Colonic mucosa (tissue), 4 donors: ENCODE results near the gene CADM1. TPM values are rescaled to one million over a fixed set of nuclear protein-coding genes. Genes with fewer than 3 reads are reported as not detected.

ENCODE experiments used
- DNase-seq: peaks from one replicate; pipeline ENCODE4 v3.0.0-alpha.2; 2020
- H3K27ac ChIP-seq: fragments of 200-600 bp; one replicate; pipeline ENCODE4 v1.8.0; 2021
- H3K27me3 ChIP-seq: fragments of 200-600 bp; one replicate; pipeline ENCODE4 v1.8.0; 2021
- H3K36me3 ChIP-seq: fragments of 200-600 bp; one replicate; pipeline ENCODE4 v1.8.0; 2021
- H3K4me1 ChIP-seq: fragments of 200-600 bp; one replicate; pipeline ENCODE4 v1.8.0; 2021; ENCODE audit warnings: mild to moderate bottlenecking
- H3K4me3 ChIP-seq: fragments of 200-600 bp; one replicate; pipeline ENCODE4 v1.8.0; 2021
- H3K9ac ChIP-seq, 2 donors: one replicate each; pipeline ENCODE4 v1.7.0; 2013; ENCODE audit warnings: control low read depth in 2 of 2, low read depth in 2 of 2, low read length in 2 of 2
- H3K9me3 ChIP-seq: fragments of 200-600 bp; one replicate; pipeline ENCODE4 v1.8.0; 2021
- intact Hi-C: fragments of 100-400 bp; cut with DNase I; formaldehyde crosslinking; loops from one replicate; pipeline ENCODE4 v1.14.1; 2022
- total RNA-seq, 2 donors: library from RNA; stranded (reverse); fragmentation: NEBNext Ultra II Directional in 1 of 2; extraction: Animal tissue kit (Norgen Biotek cat#: 25700) in 1 of 2; gene quantifications; one replicate each; pipeline ENCODE4 v1.2.1, GENCODE V29; 2021
- TF ChIP-seq, protein P1 (sequence below): fragments of 200-600 bp; IDR thresholded peaks from one replicate; pipeline ENCODE4 v1.8.0; 2022; ENCODE audit warnings: antibody characterized with exemption, mild to moderate bottlenecking
- donor health status: healthy.
- donor health status: DM: no; HTN: no; CAD: no.
- donor health status: DM: no; HTN: no; CAD: no.

The CADM1 gene
- total RNA-seq, 2 donors from 2014 or later, result 5.2 to 6.4 TPM

DNA sequence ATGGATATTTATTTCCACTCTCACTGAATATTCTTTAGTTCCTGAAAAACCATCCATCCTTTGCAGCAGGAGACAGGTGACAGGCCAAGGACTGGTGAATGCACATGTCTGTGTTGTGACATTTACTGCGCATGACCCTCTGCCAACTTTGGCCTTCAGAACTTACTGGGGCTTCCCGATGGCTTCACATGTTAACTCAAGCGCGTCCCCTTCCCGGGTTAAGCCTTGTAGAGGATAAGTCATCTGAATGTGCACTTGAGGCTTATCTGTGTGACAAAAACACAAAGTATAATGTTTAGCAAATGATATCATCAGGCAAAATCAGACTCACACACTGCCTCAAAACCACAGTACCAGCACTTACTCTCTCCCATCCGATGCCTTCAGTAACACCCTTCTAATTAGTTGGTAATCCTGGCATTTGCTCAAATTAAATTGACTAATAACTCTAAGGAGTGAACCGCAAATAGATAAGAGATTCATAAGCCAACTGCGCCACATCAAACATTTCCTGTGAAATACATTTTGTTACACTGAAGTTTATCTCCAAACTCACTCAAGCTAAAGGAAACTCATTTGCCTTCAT, 286.4 kb downstream of the CADM1 start:
- no peaks in the 10 kb centered on the region for H3K9me3 ChIP-seq
- H3K9ac ChIP-seq, result no peak overlapping the region
- intact Hi-C loops, result no loop called here
- H3K4me3 ChIP-seq, result no peak overlapping the region
- TF ChIP-seq, protein P1, sequence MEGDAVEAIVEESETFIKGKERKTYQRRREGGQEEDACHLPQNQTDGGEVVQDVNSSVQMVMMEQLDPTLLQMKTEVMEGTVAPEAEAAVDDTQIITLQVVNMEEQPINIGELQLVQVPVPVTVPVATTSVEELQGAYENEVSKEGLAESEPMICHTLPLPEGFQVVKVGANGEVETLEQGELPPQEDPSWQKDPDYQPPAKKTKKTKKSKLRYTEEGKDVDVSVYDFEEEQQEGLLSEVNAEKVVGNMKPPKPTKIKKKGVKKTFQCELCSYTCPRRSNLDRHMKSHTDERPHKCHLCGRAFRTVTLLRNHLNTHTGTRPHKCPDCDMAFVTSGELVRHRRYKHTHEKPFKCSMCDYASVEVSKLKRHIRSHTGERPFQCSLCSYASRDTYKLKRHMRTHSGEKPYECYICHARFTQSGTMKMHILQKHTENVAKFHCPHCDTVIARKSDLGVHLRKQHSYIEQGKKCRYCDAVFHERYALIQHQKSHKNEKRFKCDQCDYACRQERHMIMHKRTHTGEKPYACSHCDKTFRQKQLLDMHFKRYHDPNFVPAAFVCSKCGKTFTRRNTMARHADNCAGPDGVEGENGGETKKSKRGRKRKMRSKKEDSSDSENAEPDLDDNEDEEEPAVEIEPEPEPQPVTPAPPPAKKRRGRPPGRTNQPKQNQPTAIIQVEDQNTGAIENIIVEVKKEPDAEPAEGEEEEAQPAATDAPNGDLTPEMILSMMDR, result no peak
- H3K4me1 ChIP-seq, result no peaks in the 10 kb centered on the region
- H3K27me3 ChIP-seq, result no peaks in the 10 kb centered on the region
- no peak for DNase-seq
- no peak overlapping the region for H3K27ac ChIP-seq
- H3K36me3 ChIP-seq, result no peaks in the 10 kb centered on the region

DNA sequence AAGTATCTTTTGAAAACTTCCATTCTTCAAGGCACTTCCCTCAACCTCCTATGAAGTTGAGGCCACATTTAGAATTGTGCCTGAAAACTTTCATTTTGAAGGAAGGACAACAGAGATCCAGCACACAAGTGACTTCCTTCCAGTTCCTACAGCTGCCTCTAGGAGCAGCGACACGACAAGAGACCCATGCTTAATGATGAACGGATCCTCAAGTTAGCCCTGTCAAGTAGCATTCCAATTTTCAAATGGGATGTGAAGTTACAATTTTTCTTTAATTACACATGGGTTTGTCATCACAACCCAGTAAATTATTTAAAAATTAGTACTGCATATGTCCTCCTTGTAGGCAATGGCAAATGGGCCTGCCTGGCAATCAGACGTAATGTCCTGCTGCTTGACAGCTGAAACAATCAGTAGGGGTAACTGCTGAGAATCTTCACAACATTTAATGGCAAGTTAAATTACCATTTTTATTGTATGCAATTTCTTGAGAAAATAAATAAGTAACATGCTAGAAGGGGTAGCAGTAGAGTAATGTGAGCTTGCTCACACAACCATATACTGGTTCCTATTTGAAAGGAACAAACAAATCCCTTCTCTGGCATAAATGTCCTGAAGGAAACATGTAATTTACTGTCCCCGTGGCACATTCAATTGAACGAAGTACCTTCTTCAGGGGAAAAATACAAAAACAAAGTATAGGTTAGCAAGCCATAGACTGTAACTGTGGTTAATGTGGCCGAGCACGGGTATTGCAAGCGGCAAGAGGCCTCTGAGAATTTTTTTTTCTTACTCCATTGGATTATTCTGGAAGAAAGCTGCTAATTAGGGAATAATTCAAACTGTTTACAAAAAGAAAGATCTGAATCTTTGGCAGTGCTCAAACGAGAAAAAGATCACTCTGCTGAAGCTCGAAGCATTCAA, 288.3 kb downstream of the CADM1 start:
- no peak overlapping the region for H3K4me3 ChIP-seq
- H3K27me3 ChIP-seq, result no peaks in the 10 kb centered on the region
- H3K9ac ChIP-seq, result no peak overlapping the region
- H3K4me1 ChIP-seq, result no peaks in the 10 kb centered on the region
- intact Hi-C loops, result no loop called here
- no peak overlapping the region for H3K27ac ChIP-seq
- no peaks in the 10 kb centered on the region for H3K9me3 ChIP-seq
- TF ChIP-seq, protein P1, result no peak
- H3K36me3 ChIP-seq, result no peaks in the 10 kb centered on the region
- no peak for DNase-seq

DNA sequence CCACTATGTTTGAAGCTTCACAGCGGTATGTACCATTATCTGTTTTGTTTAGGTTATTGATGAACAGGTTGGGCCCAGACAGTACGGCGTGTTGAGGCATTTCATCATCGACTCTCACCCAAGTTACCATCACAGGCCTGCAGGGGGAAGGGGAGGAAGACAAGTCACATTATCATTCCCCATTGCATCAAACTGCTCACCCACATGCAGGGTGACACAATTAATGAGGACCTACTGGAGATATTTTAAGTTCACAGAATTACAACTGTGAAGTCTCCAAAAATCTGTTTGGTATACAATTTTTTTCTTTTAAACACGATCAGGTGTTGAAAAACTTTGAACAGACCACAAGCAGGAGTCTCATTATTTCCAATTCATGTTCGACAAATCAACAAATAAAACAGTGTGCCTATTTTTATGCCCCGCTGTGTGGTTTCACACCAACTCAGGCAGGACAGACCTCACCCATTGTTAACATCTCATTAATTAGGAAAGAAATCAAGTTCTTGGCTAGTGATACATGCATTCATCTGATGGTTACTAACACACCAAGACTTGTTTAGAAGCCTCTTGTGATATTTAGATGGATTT, 289.5 kb downstream of the CADM1 start:
- H3K9ac ChIP-seq, result no peak overlapping the region

DNA sequence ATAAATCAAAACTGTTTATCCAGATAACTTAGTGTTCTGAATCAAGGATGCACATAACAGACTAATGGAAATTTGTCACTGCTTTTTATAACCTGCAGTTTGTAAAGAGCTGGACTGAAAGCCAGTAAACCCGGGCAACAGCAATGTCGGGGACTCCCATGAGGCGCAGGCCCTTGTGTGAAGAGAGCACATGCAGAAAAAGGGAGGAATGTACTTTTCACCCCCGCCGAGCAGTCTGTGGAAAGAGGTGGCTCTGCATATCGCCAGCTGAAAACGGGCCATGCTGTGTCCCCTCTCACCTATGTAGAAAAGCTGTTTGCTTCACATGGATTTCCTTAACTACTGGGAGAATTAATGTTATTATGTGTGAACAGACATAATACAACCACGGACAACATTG, 291.2 kb downstream of the CADM1 start:
- TF ChIP-seq, protein P1, result no peak
- H3K4me1 ChIP-seq, result no peaks in the 10 kb centered on the region
- no peak for DNase-seq
- no peak overlapping the region for H3K27ac ChIP-seq
- intact Hi-C loops, result no loop called here
- no peak overlapping the region for H3K4me3 ChIP-seq
- H3K9me3 ChIP-seq, result no peaks in the 10 kb centered on the region
- no peaks in the 10 kb centered on the region for H3K36me3 ChIP-seq
- H3K9ac ChIP-seq, result no peak overlapping the region
- H3K27me3 ChIP-seq, result no peaks in the 10 kb centered on the region

More for the DNA sequence above, 289.5 kb downstream of the CADM1 start:
- H3K4me3 ChIP-seq, result no peak overlapping the region
- no peaks in the 10 kb centered on the region for H3K4me1 ChIP-seq
- H3K36me3 ChIP-seq, result no peaks in the 10 kb centered on the region
- DNase-seq, result no peak
- H3K9me3 ChIP-seq, result no peaks in the 10 kb centered on the region
- H3K27me3 ChIP-seq, result no peaks in the 10 kb centered on the region
- H3K27ac ChIP-seq, result no peak overlapping the region
- TF ChIP-seq, protein P1, result no peak
- intact Hi-C loops, result no loop called here

DNA sequence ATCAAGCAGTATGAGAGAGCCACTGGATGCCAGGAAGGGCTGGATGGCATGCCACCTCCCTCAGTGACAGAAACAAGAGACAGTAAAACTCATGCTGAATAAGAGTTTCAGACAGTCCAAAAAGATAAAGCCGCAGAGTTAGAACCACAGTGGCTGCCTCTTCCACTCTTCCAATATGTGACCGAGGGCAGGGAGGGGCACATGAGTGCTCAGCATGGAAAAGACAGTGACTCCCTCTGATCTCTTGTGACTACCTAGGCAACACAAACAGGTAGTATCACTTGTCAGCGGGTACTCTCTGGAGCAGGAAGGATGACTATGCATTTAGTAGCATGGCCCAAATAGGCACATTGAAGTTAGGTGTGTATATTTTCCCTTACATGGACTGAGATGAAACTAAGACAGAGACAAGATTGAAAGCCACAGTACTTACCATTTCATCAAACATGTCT, 295.4 kb downstream of the CADM1 start:
- Histone ChIP-seq H3K36me3 (no peaks in the 10 kb centered on the region), H3K9me3 (no peaks in the 10 kb centered on the region), H3K4me3 (no peak overlapping the region), H3K4me1 (no peaks in the 10 kb centered on the region), H3K27me3 (no peaks in the 10 kb centered on the region), H3K27ac (no peak overlapping the region), H3K9ac (no peak overlapping the region)
- intact Hi-C loops, result no loop called here
- DNase-seq, result no peak
- TF ChIP-seq, protein P1, result no peak
